HepG2 (cell line): ENCODE measurements around the gene VAPB. TPM values are rescaled to one million over a fixed set of nuclear protein-coding genes. Genes with fewer than 3 reads are reported as not detected.

ENCODE experiments used
- ATF1 ChIP-seq: IDR thresholded peaks from 2 replicates; pipeline ENCODE4 v1.6.1; 2016; ENCODE audit warnings: mild to moderate bottlenecking, control low read depth
- DR1 ChIP-seq: sonication (generic); formaldehyde crosslinking; IDR thresholded peaks from 2 replicates; pipeline ENCODE4 v1.8.0; 2021; ENCODE audit warnings: mild to moderate bottlenecking, missing genetic modification reagents, inconsistent platforms
- ERF ChIP-seq: IDR thresholded peaks from 2 replicates; pipeline ENCODE4 v1.6.1; 2018; ENCODE audit warnings: missing biosample characterization, missing genetic modification reagents
- FOXJ3 ChIP-seq: sonication (generic); formaldehyde crosslinking; IDR thresholded peaks from 2 replicates; pipeline ENCODE4 v1.4.0; 2020; ENCODE audit warnings: missing genetic modification reagents, mild to moderate bottlenecking, borderline replicate concordance
- HDAC2 ChIP-seq: sonication (generic); formaldehyde crosslinking; IDR thresholded peaks from 2 replicates; pipeline ENCODE4 v1.4.0; 2020; ENCODE audit warnings: missing genetic modification reagents
- HNF4A ChIP-seq: sonication (generic); formaldehyde crosslinking; IDR thresholded peaks from 2 replicates; pipeline ENCODE4 v1.4.0; 2020; ENCODE audit warnings: missing genetic modification reagents
- KLF11 ChIP-seq: IDR thresholded peaks from 2 replicates; pipeline ENCODE4 v1.6.1; 2016; ENCODE audit warnings: missing compliant biosample characterization
- KLF12 ChIP-seq: sonication (generic); formaldehyde crosslinking; IDR thresholded peaks from 2 replicates; pipeline ENCODE4 v1.4.0; 2020; ENCODE audit warnings: missing genetic modification reagents, borderline replicate concordance
- MYNN ChIP-seq: sonication (generic); formaldehyde crosslinking; IDR thresholded peaks from 2 replicates; pipeline ENCODE4 v1.4.0; 2020; ENCODE audit warnings: mild to moderate bottlenecking, low read depth, missing genetic modification reagents
- NR2F6 ChIP-seq, 2 experiments: IDR thresholded peaks; 2 replicates each; pipeline ENCODE4 v1.6.1; 2016; ENCODE audit warnings: antibody characterized with exemption in 1 of 2, mild to moderate bottlenecking in 1 of 2
- PRMT3 ChIP-seq: sonication (generic); formaldehyde crosslinking; IDR thresholded peaks from 2 replicates; pipeline ENCODE4 v1.8.1; 2022; ENCODE audit warnings: low read depth, mild to moderate bottlenecking, moderate library complexity, missing genetic modification reagents, borderline replicate concordance
- RBM22 ChIP-seq: fragments of 200-400 bp; formaldehyde crosslinking; optimal IDR thresholded peaks from 2 replicates; pipeline ENCODE3; 2017; ENCODE audit warnings: mild to moderate bottlenecking, low read length, moderate library complexity
- TARDBP ChIP-seq: sonication (generic); formaldehyde crosslinking; IDR thresholded peaks from 2 replicates; pipeline ENCODE4 v1.8.0; 2022; ENCODE audit warnings: mild to moderate bottlenecking, missing genetic modification reagents
- TOE1 ChIP-seq: sonication (generic); formaldehyde crosslinking; IDR thresholded peaks from 2 replicates; pipeline ENCODE4 v1.4.0; 2020; ENCODE audit warnings: mild to moderate bottlenecking, missing genetic modification reagents
- ZFP37 ChIP-seq: sonication (generic); formaldehyde crosslinking; IDR thresholded peaks from 2 replicates; pipeline ENCODE4 v1.4.0; 2020; ENCODE audit warnings: missing genetic modification reagents, borderline replicate concordance
- ZFP41 ChIP-seq: sonication (generic); formaldehyde crosslinking; IDR thresholded peaks from 2 replicates; pipeline ENCODE4 v1.4.0; 2020; ENCODE audit warnings: mild to moderate bottlenecking, missing genetic modification reagents, borderline replicate concordance
- ZNF138 ChIP-seq: sonication (generic); formaldehyde crosslinking; IDR thresholded peaks from 2 replicates; pipeline ENCODE4 v1.5.0; 2020; ENCODE audit warnings: mild to moderate bottlenecking, low read depth, missing genetic modification reagents
- ZNF180 ChIP-seq: sonication (generic); formaldehyde crosslinking; IDR thresholded peaks from 2 replicates; pipeline ENCODE4 v1.4.0; 2020; ENCODE audit warnings: low read depth, missing genetic modification reagents, borderline replicate concordance
- ZNF260 ChIP-seq: sonication (generic); formaldehyde crosslinking; IDR thresholded peaks from 2 replicates; pipeline ENCODE4 v1.4.0; 2020; ENCODE audit warnings: missing genetic modification reagents, low read depth, mild to moderate bottlenecking, borderline replicate concordance
- ZNF274 ChIP-seq: sonication (generic); formaldehyde crosslinking; IDR thresholded peaks from 2 replicates; pipeline ENCODE4 v1.5.1; 2020; ENCODE audit warnings: mild to moderate bottlenecking, missing genetic modification reagents
- ZNF350 ChIP-seq: sonication (generic); formaldehyde crosslinking; IDR thresholded peaks from 2 replicates; pipeline ENCODE4 v1.4.0; 2020; ENCODE audit warnings: mild to moderate bottlenecking, low read depth, missing genetic modification reagents, borderline replicate concordance
- ZNF652 ChIP-seq: IDR thresholded peaks from 2 replicates; pipeline ENCODE4 v1.6.1; 2016; ENCODE audit warnings: low read depth, borderline replicate concordance
- ZXDC ChIP-seq: sonication (generic); formaldehyde crosslinking; IDR thresholded peaks from 2 replicates; pipeline ENCODE4 v1.5.0; 2020; ENCODE audit warnings: mild to moderate bottlenecking, missing genetic modification reagents
- polyA plus RNA-seq, 8 experiments: library from polyadenylated mRNA; depleted of rRNA in 3 of 8; stranded (reverse) in 7 of 8; unstranded in 1 of 8; fragments of >200 nt; fragmentation: Illumina TruSeq in 4 of 8; extraction: Trizol in 4 of 8; gene quantifications; 2 replicates each; pipeline versions ENCODE4 v1.2.1 to v1.2.3, GENCODE V29; 2011 to 2016; ENCODE audit warnings: low read depth in 4 of 8, missing spikeins in 1 of 8, mixed read lengths in 1 of 8; ENCODE audit not compliant: insufficient read depth in 1 of 8
- total RNA-seq, 5 experiments: library from RNA; depleted of rRNA; stranded (reverse); fragments of >200 nt; fragmentation: Illumina TruSeq; extraction: Trizol; gene quantifications; 2 replicates each; pipeline ENCODE4 v1.2.3, GENCODE V29; 2016; ENCODE audit warnings: low read depth in 1 of 5
- TF ChIP-seq, protein P1 (sequence below): sonication (generic); formaldehyde crosslinking; IDR thresholded peaks from 2 replicates; pipeline ENCODE4 v1.5.0; 2020; ENCODE audit warnings: mild to moderate bottlenecking, missing genetic modification reagents, moderate library complexity
- TF ChIP-seq, protein P2 (sequence below): sonication (generic); formaldehyde crosslinking; IDR thresholded peaks from 2 replicates; pipeline ENCODE4 v1.5.0; 2020; ENCODE audit warnings: missing genetic modification reagents, mild to moderate bottlenecking, borderline replicate concordance

The VAPB gene
- total and polyA plus RNA-seq, 2 of the 13 experiments (the other 11 are each of a cell fraction or from before 2014, with no cell fraction given) = 18.6 to 48.5 TPM

GRCh38 chr20:58447511-58448391 is 58.7 kb downstream of the VAPB start (continued):
- 0 out of 2 replicates have a peak, but pooled peaks have one; percentile 40 for TF ChIP-seq ERF
- TF ChIP-seq ZXDC (CRISPR knock-in tag) = no peak
- TF ChIP-seq ZNF274 (CRISPR knock-in tag) = no peak
- TF ChIP-seq FOXJ3 (CRISPR knock-in tag) = peak; percentile 33; the same call in 1 of the 2 replicates
- peak; percentile 80 for TF ChIP-seq ZNF652 (CRISPR knock-in tag)
- TF ChIP-seq ZFP37 = peak; percentile 64; the same call in 1 of the 2 replicates
- no peak for TF ChIP-seq PRMT3 (CRISPR knock-in tag)
- TF ChIP-seq ZNF350 = no peak
- TF ChIP-seq, protein P1, sequence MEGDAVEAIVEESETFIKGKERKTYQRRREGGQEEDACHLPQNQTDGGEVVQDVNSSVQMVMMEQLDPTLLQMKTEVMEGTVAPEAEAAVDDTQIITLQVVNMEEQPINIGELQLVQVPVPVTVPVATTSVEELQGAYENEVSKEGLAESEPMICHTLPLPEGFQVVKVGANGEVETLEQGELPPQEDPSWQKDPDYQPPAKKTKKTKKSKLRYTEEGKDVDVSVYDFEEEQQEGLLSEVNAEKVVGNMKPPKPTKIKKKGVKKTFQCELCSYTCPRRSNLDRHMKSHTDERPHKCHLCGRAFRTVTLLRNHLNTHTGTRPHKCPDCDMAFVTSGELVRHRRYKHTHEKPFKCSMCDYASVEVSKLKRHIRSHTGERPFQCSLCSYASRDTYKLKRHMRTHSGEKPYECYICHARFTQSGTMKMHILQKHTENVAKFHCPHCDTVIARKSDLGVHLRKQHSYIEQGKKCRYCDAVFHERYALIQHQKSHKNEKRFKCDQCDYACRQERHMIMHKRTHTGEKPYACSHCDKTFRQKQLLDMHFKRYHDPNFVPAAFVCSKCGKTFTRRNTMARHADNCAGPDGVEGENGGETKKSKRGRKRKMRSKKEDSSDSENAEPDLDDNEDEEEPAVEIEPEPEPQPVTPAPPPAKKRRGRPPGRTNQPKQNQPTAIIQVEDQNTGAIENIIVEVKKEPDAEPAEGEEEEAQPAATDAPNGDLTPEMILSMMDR (CRISPR knock-in tag) = peak; percentile 88
- TF ChIP-seq HDAC2 (CRISPR knock-in tag) = no peak
- TF ChIP-seq KLF11 (CRISPR knock-in tag) = no peak
- TF ChIP-seq DR1 (CRISPR knock-in tag) = no peak
- no peak for TF ChIP-seq ZNF138
- TF ChIP-seq RBM22 = peak; percentile 66
- TF ChIP-seq ZFP41 = no peak
- TF ChIP-seq TARDBP (CRISPR knock-in tag) = 0 out of 2 replicates have a peak, but pooled peaks have one; percentile 34
- no peak for TF ChIP-seq ATF1 (CRISPR knock-in tag)
- no peak for TF ChIP-seq TOE1
- no peak for TF ChIP-seq ZNF180 (CRISPR knock-in tag)
- no peak for TF ChIP-seq HNF4A (CRISPR knock-in tag)
- TF ChIP-seq ZNF260 (CRISPR knock-in tag) = no peak
- TF ChIP-seq, protein P2, sequence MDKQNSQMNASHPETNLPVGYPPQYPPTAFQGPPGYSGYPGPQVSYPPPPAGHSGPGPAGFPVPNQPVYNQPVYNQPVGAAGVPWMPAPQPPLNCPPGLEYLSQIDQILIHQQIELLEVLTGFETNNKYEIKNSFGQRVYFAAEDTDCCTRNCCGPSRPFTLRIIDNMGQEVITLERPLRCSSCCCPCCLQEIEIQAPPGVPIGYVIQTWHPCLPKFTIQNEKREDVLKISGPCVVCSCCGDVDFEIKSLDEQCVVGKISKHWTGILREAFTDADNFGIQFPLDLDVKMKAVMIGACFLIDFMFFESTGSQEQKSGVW (CRISPR knock-in tag) = no peak
- no peak for TF ChIP-seq MYNN (CRISPR knock-in tag)
- 0 out of 2 replicates have a peak, but pooled peaks have one; percentile 13 for TF ChIP-seq KLF12 (CRISPR knock-in tag)
- no peak for TF ChIP-seq NR2F6 (IDR thresholded peaks at IDR 0.05)
- 0 out of 2 replicates have a peak, but pooled peaks have one; percentile 15 for TF ChIP-seq NR2F6 (CRISPR knock-in tag; IDR thresholded peaks at IDR 0.05)
